SW480 (cell line): ENCODE data around the gene APELA.
"Not testable (repeated sequence)": the region's sequence is repeated elsewhere in the genome, so short reads cannot be mapped to it uniquely, and the experiment has no call there.

ENCODE experiments used
- DNase-seq: peaks from one replicate; pipeline ENCODE4 v3.0.0-alpha.2; 2016; ENCODE audit warnings: low spot score

APELA gene

DNA sequence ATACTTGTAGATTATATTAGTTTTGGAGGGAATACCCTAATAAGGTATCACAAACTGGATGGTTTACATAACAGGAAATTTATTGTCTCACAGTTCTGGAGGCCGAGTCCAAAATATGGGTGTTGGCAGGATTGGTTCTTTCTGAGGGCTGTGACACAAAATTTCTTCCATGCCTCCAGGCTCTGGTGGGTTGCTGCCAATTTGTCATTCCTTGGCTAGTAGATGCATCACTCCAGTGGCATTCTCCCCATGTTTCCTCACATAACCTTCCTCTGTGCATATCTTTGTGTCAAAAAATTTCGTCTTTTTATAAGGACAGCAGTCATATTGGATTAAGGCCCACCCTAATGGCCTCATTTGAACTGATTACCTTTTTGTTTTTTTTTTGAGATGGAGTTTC lies 49.3 kb downstream of the APELA start:
- DNase-seq: no peak

DNA sequence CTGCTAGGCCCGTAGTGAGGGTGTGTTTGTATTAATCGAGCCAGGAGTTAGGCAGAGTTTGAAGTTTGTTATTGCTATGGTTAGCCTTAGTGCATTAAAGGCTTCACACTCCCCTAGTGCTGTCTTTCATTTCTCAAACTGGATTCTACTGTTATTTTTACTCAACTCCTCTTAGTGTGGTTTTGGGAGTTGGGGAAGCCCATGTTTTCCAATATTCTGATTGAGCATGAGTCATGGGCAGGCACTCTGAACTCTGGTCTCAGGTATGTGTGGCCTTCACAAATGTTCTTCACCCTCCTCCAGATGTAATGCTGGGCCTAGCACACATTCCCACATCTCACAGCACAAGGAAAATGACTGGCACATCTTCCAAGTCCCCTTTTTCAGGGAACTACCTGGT lies 50.1 kb downstream of the APELA start:
- DNase-seq: not testable (repeated sequence)

GRCh38 chr4:164930647-164931046 lies 53.7 kb downstream of the APELA start:
- DNase-seq: no peak

GRCh38 chr4:164931551-164932324 lies 54.8 kb downstream of the APELA start:
- DNase-seq: peak; percentile 8

DNA sequence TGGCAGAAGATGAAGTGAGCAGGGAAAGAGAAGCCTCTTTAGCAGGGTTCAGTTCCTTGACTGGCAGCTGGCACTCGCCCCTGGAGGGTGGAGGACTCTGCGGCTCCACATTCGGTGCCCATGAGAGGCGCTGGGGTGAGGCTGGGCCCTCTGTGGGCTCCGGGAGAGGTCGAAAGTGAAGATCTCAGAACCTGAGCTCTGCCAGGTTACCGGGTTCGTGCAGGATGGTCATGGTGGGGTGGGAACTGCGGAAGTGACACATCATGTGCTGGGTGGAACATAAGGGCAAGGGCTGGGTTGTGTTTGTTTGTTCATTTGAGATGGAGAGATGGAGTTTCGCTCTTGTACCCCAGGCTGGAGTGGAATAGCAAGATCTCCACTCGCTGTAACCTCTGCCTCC lies 56.3 kb downstream of the APELA start:
- DNase-seq: no peak

DNA sequence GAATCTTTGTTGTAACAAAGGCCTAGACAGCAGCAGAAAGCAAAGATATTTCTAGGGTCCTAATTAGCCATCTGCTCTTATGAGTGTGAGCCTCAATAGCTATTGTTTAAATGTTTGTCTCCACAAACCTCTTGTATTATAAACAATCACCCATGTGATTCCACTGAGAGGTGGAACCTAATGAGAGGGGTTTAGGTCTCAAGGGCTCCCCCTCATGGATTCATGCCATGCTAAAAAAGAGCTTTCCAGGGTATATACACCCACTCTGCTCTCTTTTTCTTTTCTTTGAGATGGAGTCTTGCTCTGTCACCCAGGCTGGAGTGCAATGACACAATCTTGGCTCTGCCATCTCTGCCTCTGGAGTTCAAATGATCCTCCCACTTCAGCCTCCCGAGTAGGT lies 58.4 kb downstream of the APELA start:
- DNase-seq: peak; percentile 11

DNA sequence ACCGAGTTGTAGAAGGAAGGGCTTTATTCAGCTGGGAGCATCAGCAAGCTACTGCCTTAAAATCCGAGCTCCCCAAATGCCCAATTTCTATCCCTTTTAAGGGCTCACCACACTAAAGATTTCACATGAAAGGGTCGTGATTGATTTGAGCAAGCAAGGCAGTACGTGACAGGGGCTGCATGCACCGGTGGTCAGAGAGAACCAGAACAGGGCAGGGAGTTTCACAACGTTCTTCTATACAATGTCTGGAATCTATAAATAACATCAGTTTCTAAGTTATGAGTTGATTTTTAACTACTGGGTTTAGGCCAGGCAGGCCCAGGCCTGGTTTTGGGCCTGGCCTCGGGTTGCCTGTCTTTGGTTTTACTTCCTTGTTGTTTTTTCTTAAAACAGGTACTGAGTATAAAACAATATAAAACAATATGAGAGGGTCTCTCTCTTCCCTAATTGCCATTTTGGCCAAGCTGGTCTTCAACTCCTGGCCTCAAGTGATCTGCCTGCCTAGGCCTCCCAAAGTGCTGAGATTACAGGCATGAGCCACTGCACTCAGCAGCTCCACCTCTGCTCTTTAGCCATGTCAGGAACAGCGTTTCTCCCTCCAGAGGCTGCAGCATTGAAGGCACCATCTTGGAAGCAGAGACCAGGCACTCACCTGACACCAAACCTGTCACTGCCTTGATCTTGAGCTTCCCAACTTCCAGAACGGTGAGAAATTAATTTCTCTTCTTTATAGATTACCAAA lies 59.1 kb downstream of the APELA start:
- DNase-seq: not testable (repeated sequence)

DNA sequence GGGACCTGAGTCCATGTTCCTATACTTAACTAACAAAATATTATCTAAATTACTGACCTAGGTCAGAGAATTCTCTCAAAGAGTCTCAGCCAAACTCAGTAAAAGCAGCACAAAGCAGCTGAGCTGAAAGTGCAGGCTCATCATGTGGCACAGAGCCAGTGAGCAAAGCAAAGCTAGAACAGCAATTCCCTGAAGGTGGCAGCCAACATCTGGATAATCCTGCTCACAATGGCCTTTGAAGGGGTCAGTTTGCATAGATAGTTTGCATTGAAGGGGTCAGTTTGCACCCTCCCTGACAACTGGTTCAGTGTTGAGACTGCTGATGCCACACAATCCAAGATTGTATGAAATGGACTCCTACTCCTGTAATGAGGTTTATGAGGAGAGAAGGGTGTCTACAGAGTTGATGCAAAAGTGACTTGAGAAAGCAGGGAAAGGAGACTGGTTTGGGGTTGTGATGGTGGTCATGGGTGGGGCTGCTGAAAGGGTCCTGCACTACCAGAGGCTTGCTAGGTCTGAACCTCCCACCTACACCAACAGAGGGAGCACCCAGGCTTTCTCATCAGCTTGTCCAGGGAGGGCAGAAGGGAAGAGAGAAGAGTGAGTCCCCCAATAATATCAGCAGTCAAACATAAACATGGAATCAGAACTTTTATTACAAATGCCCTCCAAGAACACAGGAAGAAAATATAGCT lies 60.7 kb downstream of the APELA start:
- DNase-seq: no peak

- DNase-seq: no peak
These were observed 66.2 kb downstream of the APELA start for GRCh38 chr4:164943192-164943591.

GRCh38 chr4:164945146-164945545 lies 68.2 kb downstream of the APELA start:
- no peak for DNase-seq

- DNase-seq: no peak
These were observed 69.8 kb downstream of the APELA start for GRCh38 chr4:164946810-164947209.
